Endothelial cell of umbilical vein (primary cell): ENCODE data around the gene DERL2. TPM values are rescaled to one million over a fixed set of nuclear protein-coding genes. Genes with fewer than 3 reads are reported as not detected.

Source experiments
- BruUV-seq: library from RNA; stranded (reverse); fragments of 400-500 nt; replicated peaks from 2 replicates; lab custom pipeline; 2021; lab: Mats Ljungman, UMichigan
- CTCF ChIA-PET: fragments of 300-600, 350-600 bp; sonication (Branson Sonifier 250); formaldehyde crosslinking; loops from one replicate; lab custom pipeline; 2021; ENCODE audit warnings: antibody characterized with exemption, inconsistent platforms; lab: Charles Lee
- POLR2A ChIA-PET: fragments of 300-600, 350-600 bp; sonication (Branson Sonifier 250); formaldehyde crosslinking; loops from one replicate; lab custom pipeline; 2021; ENCODE audit warnings: antibody characterized with exemption, inconsistent platforms; lab: Charles Lee
- DNase-seq: peaks from one replicate; pipeline ENCODE4 v3.0.0-alpha.2; 2011; ENCODE audit warnings: low read depth, low spot score
- FAIRE-seq: peaks from 2 replicates; lab custom pipeline; 2011; peaks lifted over from hg19 to GRCh38; lab: Jason Lieb, UNC
- H2AFZ ChIP-seq: 2 replicates; pipeline ENCODE4 v1.6.0; 2012; ENCODE audit warnings: low read depth, low read length, control low read depth, inconsistent platforms
- H3K27ac ChIP-seq: 2 replicates; pipeline ENCODE4 v1.5.1; 2011; ENCODE audit warnings: low read depth, mild to moderate bottlenecking, control low read depth, low read length, moderate library complexity; ENCODE audit not compliant: insufficient read depth
- H3K27me3 ChIP-seq, 2 experiments: 2 replicates each; pipeline versions ENCODE4 v1.6.0 to v1.6.1; 2011; ENCODE audit warnings: low read length in 2 of 2, mixed read lengths in 1 of 2; ENCODE audit not compliant: control insufficient read depth in 2 of 2, insufficient read depth in 2 of 2
- H3K36me3 ChIP-seq, 2 experiments: 2 replicates in 1 of 2; 3 replicates in 1 of 2; pipeline ENCODE4 v1.5.1; 2011; ENCODE audit warnings: low read length in 2 of 2, mild to moderate bottlenecking in 1 of 2, moderate library complexity in 1 of 2; ENCODE audit not compliant: control insufficient read depth in 2 of 2, insufficient read depth in 2 of 2; ENCODE audit errors: extremely low read depth in 1 of 2
- H3K4me1 ChIP-seq: 3 replicates; pipeline ENCODE4 v1.5.1; 2011; ENCODE audit warnings: mild to moderate bottlenecking, low read length; ENCODE audit not compliant: control insufficient read depth, insufficient read depth; ENCODE audit errors: extremely low read depth
- H3K4me2 ChIP-seq: 2 replicates; pipeline ENCODE4 v1.6.1; 2011; ENCODE audit warnings: low read length, control low read depth, mixed read lengths; ENCODE audit not compliant: insufficient read depth
- H3K4me3 ChIP-seq, 3 experiments: fragments of 200-600 bp in 1 of 3; sonication (generic), shearing (Covaris generic) in 1 of 3; replicated peaks in 1 of 3; 2 replicates each; pipeline ENCODE4 v1.5.1; 2011 to 2016; ENCODE audit warnings: control low read depth in 3 of 3, low read length in 3 of 3, mild to moderate bottlenecking in 2 of 3, inconsistent platforms in 1 of 3, low read depth in 1 of 3, moderate library complexity in 1 of 3; ENCODE audit not compliant: insufficient read depth in 1 of 3
- H3K79me2 ChIP-seq: 2 replicates; pipeline ENCODE4 v1.6.0; 2012; ENCODE audit warnings: low read length, inconsistent platforms; ENCODE audit not compliant: control insufficient read depth, insufficient read depth
- H3K9ac ChIP-seq: replicated peaks from 2 replicates; pipeline ENCODE3; 2011; ENCODE audit warnings: low read length, control low read depth; ENCODE audit not compliant: insufficient read depth; ENCODE audit errors: extremely low read depth
- H3K9me1 ChIP-seq: replicated peaks from 3 replicates; pipeline ENCODE4 v1.6.0; 2011; ENCODE audit warnings: mild to moderate bottlenecking, low read length; ENCODE audit not compliant: control insufficient read depth, insufficient read depth; ENCODE audit errors: extremely low read depth
- H3K9me3 ChIP-seq: replicated peaks from 2 replicates; pipeline ENCODE4 v1.5.1; 2012; ENCODE audit warnings: low read length, inconsistent platforms; ENCODE audit not compliant: control insufficient read depth, insufficient read depth
- H4K20me1 ChIP-seq: replicated peaks from 2 replicates; pipeline ENCODE3; 2011; ENCODE audit warnings: mild to moderate bottlenecking, low read length; ENCODE audit not compliant: control insufficient read depth, insufficient read depth; ENCODE audit errors: extremely low read depth
- CTCF ChIP-seq, 2 donors: IDR thresholded peaks; 1 replicate in 1 of 2; 2 replicates in 1 of 2; pipeline ENCODE4 v1.5.1; 2011; ENCODE audit warnings: low read length in 2 of 2, mild to moderate bottlenecking in 2 of 2, moderate library complexity in 2 of 2, control low read depth in 1 of 2, inconsistent platforms in 1 of 2, low read depth in 1 of 2; ENCODE audit not compliant: insufficient read depth in 1 of 2; ENCODE audit errors: extremely low read depth in 1 of 2
- EZH2 ChIP-seq: IDR thresholded peaks from 2 replicates; pipeline ENCODE4 v1.6.1; 2012; ENCODE audit warnings: borderline replicate concordance, low read depth, mild to moderate bottlenecking, moderate library complexity, low read length, inconsistent platforms; ENCODE audit not compliant: severe bottlenecking
- FOS ChIP-seq: IDR thresholded peaks from 2 replicates; pipeline ENCODE4 v1.6.1; 2011; ENCODE audit warnings: mild to moderate bottlenecking, low read length, moderate library complexity, borderline replicate concordance; ENCODE audit not compliant: insufficient read depth
- GATA2 ChIP-seq: IDR thresholded peaks from 2 replicates; pipeline ENCODE4 v1.7.0; 2011; ENCODE audit warnings: low read depth, mild to moderate bottlenecking, moderate library complexity, mixed read lengths, low read length; ENCODE audit not compliant: insufficient read length, insufficient read depth
- JUN ChIP-seq: IDR thresholded peaks from 2 replicates; pipeline ENCODE4 v1.6.1; 2011; ENCODE audit warnings: borderline replicate concordance, low read depth; ENCODE audit not compliant: insufficient read length, insufficient read depth
- MAX ChIP-seq: IDR thresholded peaks from 2 replicates; pipeline ENCODE4 v1.6.1; 2011; ENCODE audit not compliant: insufficient read depth, insufficient read length
- MYC ChIP-seq: IDR thresholded peaks from one replicate; pipeline ENCODE4 v1.6.1; 2011; ENCODE audit warnings: mild to moderate bottlenecking, low read depth, low read length
- POLR2A ChIP-seq: IDR thresholded peaks from 2 replicates; pipeline ENCODE4 v1.6.1; 2012; ENCODE audit warnings: low read depth, mild to moderate bottlenecking, control low read depth, low read length
- POLR2AphosphoS5 ChIP-seq: IDR thresholded peaks from 2 replicates; pipeline ENCODE4 v1.6.1; 2012; ENCODE audit warnings: low read depth, mild to moderate bottlenecking, control low read depth, low read length, moderate library complexity; ENCODE audit not compliant: insufficient read depth
- dilution Hi-C: fragments of 300-500 bp; cut with MboI; formaldehyde crosslinking; loops from one replicate; pipeline ENCODE4 v1.15.0; 2019; ENCODE audit warnings: low sequenced_read_pairs; ENCODE audit not compliant: extremely low pct_ligation_motif_present
- intact Hi-C: fragments of 100-400 bp; cut with micrococcal nuclease; formaldehyde crosslinking; loops from one replicate; pipeline ENCODE4 v1.10.0; 2022
- polyA plus RNA-seq, 4 experiments: library from polyadenylated mRNA; depleted of rRNA in 3 of 4; stranded (reverse) in 3 of 4; unstranded in 1 of 4; fragments of >200 nt; gene quantifications; 2 replicates each; pipeline versions ENCODE4 v1.2.1 to v1.2.3, GENCODE V29; 2011 to 2012; ENCODE audit warnings: missing spikeins in 1 of 4
- total RNA-seq: library from RNA; stranded (reverse); gene quantifications from 2 replicates; pipeline ENCODE4 v1.2.3, GENCODE V29; 2021

Gene DERL2
- total and polyA plus RNA-seq, 2 donors (not counting 3 experiments of a cell fraction or from before 2014, with no cell fraction given), result 84.5 to 117 TPM

GRCh38 chr17:5488752-5489151, 2.8 kb upstream of the DERL2 start:
- no peak overlapping the region for H2AFZ ChIP-seq
- no peak overlapping the region for H3K27ac ChIP-seq
- no peaks in the 10 kb centered on the region for H3K9me1 ChIP-seq
- ChIA-PET CTCF (interaction anchor here (1.0 kb wide), 1 partner anchor 50 kb away, joined by 3 read pairs; the partner anchor contains the start of gene C1QBP), POLR2A (interaction anchor here (0.5 kb wide), 1 partner anchor 9 kb away, joined by 4 read pairs; no protein-coding TSS in a partner anchor)
- no peaks in the 10 kb centered on the region for H4K20me1 ChIP-seq
- H3K4me3 ChIP-seq, result no peak overlapping the region
- H3K36me3 ChIP-seq, result peaks cover 5 to 16% of the 10 kb centered on the region in 2 experiments
- TF ChIP-seq POLR2AphosphoS5, result no peak
- TF ChIP-seq FOS, result no peak
- no peak for TF ChIP-seq EZH2
- TF ChIP-seq CTCF (IDR thresholded peaks at IDR 0.05; ENCODE audit: extremely low read depth in 1 of 2, insufficient read depth in 1 of 2, low read depth in 1 of 2, low read length in 2 of 2), result no peak
- no peak for TF ChIP-seq JUN
- TF ChIP-seq GATA2, result no peak
- no peak for TF ChIP-seq POLR2A
- TF ChIP-seq MYC, result no peak
- no peak for TF ChIP-seq MAX
- H3K4me2 ChIP-seq, result no peak overlapping the region
- BruUV-seq, result TSS peak; percentile 0
- no peak overlapping the region for H3K9ac ChIP-seq
- no peaks in the 10 kb centered on the region for H3K27me3 ChIP-seq
- no peaks in the 10 kb centered on the region for H3K9me3 ChIP-seq
- no peak for DNase-seq
- intact Hi-C loops (loop anchor here (5.0 kb wide), 1 partner anchor 954 kb away; the partner anchor contains the start of gene PIMREG), dilution Hi-C loops (no loop called here)
- peaks cover 20% of the 10 kb centered on the region for H3K4me1 ChIP-seq
- FAIRE-seq, result no peak
- H3K79me2 ChIP-seq, result peaks cover 45% of the 10 kb centered on the region
